ENCODE measurements around the gene GIPC2.
A peak's percentile ranks its signal among the peaks of the same experiment; 100 is the strongest.
"Not testable (repeated sequence)": the region's sequence is repeated elsewhere in the genome, so short reads cannot be mapped to it uniquely, and the experiment has no call there.

The GIPC2 gene

DNA sequence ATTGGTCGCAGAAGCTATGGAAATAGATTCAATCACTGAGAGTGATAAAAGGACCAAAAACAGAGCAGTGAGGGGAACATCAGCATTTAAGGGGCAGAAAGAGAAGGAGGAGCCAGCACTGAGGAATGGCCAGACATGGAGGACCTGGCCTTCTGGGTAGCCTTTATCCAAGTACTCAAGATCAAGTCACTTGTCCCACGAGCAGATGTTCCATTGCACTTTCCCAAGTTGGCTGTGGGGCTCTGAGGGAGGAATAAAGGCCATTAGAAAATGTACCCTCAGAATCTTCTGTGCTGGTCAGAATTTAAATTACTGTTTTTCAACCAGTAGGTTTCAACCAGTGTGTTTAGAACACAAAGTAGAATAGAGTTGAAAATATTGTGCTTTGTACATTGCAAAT is 55.3 kb downstream of the GIPC2 start:
- no peak for ATAC-seq

DNA sequence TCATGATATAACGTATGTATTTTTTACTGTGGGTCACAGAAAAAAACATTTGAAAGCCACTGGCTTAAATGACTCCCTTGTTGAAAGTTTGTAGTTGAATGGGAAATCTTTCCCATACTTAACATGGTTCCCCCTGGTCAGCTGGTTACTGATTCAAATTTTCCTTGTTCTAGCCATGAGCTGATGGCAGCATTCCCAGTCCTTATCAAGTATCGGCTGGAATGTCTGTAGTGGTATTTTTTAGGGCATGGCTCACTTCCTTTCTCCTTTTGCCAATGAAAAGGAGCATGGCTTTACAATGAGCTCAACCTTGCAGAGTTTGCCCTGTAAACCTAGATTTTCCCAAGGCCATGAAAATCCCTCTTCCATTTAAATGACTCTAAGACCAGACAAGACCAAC is 55.7 kb downstream of the GIPC2 start:
- no peak for ATAC-seq

DNA sequence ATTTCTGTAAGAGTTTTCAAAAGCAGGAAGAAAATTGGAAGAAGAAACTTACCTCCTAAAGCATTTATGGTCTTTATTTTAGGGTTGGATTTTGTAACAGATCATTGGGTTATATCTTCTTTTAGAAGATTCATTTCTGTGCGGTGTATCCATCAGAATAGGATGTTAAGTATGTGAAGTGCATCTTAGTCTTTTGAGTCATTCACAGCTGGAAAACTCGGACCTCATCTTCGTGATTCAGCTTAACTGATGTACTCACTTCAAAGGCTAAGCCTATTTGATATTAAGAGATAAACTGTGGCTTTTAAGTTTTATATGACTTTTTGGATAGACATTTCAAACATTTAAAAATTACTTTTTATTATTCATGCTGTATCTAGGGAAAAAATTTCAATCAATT is 56.3 kb downstream of the GIPC2 start:
- no peak for ATAC-seq

DNA sequence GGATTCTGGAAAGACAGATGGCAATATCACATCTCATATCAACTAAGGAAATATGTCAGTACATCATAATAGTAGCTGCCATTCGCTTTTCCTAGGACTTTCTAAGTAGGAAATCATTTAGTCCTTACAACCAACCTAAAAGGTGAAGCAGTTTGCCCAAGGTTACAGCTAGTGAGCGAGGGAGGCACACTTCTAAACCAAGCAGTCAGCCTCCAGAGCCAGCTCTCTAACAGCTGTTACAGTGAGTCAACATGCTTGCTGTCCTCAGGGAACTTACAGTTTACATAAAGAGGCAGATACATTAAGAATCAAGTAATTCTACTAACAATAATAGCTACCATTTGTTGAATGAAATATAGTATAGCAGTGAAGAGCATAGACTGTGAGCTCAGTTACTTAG is 57.1 kb downstream of the GIPC2 start:
- no peak for ATAC-seq

DNA sequence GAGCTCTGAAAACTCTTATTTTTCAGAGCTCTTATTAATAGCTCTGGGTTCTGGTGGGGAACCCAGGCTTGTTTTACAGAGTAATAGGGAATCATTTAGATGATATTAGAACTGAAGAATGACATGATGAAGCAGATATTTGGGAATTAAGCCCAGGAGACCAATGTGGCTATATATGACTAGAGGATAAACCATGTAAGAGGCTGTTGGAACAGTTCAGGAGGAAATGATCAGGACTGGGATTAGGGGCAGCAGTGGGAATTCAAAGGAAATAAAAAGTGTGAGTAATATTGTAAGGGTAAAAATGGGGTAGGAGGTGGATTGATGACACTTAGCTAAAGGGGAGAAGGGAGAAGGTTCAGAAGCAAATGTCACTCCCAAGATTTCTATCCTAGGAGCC is 58.6 kb downstream of the GIPC2 start:
- no peak for ATAC-seq

DNA sequence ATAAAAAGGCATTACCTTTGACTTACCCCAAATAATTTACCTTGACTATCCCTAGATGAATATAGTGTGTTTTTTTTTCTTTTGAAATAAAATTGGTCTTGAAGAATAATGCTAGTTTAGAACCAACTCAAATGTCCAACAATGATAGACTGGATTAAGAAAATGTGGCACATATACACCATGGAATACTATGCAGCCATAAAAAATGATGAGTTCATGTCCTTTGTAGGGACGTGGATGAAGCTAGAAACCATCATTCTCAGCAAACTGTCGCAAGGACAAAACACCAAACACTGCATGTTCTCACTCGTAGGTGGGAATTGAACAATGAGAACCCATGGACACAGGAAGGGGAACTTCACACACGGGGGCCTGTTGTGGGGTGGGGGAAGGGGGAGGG is 63.9 kb downstream of the GIPC2 start:
- ATAC-seq, result not testable (repeated sequence)

DNA sequence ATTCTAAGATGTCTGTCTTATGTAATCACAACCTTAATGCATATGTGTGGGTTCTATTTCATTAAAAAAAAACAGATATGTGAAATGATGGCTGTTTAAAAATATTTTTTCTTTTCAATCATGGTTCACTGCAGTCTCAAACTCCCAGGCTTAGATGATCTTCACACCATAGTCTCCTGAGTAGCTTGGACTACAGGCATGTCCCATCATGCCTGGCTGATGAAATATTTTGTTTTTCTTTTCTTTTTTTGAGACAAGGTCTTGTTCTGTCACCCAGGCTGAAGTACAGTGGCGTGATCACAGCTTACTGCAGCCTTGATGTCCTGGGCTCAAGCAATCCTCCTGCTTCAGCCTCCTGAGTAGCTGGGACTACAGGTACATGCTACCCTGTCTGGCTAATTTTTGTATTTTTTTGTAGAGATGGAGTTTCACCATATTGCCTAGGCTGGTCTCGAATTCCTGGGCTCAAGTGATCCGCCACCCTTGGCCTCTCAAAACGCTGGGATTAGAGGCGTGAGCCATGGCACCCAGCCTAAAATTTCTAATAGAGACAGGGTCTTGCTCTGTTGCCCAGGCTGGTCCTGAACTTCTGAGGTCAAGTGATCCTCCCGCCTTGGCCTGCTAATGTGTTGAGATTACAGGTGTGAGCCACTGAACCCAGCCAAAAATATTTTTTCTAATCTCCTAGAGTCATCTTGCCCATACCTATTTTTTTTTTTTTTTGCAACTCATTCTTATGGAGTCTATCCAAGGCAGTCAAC is 67.6 kb downstream of the GIPC2 start:
- ATAC-seq, result no peak

DNA sequence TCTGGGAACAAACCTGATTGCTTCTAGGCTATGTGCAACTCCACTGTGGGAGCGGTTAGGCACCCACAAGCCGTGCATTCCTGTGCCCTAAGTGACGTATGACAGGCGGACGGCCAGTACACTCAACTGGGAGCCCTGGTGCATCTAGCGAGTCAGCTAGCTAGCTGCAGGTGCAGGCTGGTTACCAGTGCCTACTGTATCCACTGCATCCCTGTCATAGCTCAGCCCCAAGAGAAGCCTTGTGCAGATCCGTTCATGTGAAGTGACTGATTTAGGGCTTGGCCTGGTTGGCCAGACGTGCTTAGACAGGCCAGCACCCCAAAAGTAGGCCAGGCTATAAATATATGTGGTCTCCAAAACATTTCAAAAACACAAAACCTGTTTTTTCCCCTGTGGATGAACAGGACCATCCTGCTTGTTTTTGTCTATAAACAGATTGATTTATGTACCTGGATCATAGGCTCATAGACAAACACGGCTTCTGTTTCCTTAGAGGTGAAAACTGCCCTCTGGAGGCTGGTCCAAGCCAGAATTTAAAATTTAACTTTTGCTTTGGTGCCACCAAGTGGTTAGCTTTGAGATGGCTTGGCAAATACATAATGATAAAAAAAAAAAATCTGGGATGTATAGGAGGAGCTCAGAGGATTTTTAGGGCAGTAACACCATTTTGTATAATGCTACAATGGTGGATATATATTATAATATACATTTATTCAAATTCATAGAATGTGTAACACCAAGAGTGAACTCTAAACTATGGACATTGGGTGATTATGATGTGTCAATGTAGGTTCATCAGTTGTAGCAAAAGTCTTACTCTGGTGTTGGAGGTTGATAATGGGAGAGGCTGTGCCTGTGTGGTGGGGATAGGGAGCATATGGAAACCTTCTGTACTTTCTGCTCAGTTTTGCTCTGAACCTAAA is 68.5 kb downstream of the GIPC2 start:
- peak; percentile 53 to 58 for ATAC-seq

DNA sequence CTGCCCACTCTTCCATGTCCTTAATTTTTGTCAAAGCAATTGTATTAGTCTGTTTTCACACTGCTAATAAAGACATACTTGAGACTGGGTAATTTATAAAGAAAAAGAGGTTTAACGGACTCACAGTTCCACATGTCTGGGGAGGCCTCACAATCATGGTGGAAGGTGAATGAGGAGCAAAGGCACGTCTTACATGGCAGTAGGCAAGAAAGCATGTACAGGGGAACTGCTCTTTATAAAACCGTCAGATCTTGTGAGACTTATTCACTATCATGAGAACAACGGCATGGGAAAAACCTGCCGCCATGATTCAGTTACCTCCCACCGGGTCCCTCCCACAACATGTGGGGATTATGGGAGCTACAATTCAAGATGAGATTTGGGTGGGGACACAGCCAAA is 74.7 kb downstream of the GIPC2 start:
- not testable (repeated sequence) for ATAC-seq

DNA sequence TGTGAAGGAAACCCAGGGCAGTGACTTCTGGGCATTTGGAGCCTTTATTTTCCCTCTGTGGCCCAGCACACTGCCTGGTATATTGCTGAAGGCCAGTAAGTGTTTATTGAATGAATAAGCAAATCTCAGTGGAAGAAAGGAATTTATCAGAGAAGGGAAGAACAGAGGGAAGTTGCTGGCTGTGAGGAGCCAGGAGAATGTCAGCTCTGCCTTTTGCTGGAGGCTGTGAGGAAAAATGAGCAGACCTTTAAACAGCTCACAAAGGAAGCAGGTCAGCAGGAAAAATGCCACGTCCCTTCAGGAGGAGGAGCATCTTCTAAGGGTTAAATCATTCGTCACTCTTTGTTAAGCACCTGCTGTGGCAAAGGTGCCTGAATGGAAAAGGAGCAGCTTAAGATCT is 75.9 kb downstream of the GIPC2 start:
- ATAC-seq, result no peak

DNA sequence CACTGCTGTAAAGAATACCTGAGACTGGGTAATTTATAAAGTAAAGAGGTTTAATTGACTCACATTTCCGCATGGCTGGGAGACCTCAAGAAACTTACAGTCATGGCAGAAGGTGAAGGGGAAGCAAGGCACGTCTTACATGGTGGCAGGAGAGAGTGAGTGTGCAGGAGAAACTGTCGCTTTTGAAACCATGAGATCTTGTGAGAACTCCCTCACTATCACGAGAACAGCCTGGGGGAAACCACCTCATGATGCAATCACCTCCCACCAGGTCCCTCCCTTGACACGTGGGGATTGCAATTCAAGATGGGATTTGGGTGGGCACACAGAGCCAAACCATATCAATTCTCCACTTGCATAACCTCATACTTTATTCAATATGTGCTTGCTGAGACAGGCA is 76.6 kb downstream of the GIPC2 start:
- ATAC-seq, result peak in 1 of 2 donors; percentile 36

DNA sequence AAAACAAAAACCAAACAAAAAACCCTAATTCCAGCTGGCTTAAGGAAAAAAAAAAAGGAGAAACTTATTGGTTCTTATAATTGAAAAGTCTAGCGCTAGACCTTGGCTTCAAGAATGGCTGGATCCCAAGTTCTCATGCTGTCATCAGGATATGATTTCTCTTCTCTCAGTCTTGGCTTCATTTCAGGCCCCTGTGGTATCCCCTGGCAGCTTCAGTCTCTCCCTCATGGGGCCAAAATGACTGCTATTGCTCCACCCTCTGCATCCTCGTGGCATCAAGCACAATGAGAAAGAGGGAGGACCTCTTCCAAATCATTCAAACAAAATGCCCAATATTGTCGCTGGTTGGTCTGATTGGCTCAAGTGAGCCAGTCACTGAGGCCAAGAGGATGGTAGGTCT is 80.7 kb downstream of the GIPC2 start:
- ATAC-seq, result no peak

DNA sequence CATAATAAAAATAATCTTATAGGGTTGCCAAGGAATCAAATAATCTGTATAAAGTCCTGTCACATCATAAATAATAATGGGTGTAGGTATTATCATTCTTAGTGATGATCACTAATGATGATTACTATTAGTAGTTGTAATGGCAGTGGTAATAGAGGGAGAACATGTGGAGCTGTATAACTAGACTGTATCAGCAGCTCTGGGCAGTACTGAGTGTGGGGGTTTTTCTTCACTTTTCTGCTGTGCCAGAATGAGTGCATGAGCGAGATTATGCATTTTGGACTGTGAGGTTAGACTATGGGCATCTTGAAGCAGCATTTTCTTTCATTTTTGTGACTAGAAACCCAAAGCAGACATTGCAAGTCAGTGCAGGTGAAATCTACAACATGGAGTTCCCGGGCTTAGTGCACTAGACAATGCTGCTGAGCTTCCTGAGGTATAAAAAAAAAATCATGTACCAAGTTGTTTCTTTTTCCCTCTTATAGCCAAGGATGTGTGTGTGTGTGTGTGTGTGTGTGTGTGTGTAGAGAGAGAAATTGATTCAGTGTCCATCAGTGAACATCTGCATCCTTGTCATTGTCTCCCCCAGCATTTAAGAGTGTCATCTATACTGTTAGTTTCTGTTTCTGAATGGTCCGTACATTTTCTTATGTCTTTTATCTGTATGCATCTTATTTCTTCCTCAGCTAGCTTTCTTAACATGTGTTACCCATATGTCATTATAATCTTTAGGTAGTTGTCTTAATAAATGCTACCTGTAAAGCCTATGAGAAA is 86.6 kb downstream of the GIPC2 start:
- no peak for ATAC-seq

DNA sequence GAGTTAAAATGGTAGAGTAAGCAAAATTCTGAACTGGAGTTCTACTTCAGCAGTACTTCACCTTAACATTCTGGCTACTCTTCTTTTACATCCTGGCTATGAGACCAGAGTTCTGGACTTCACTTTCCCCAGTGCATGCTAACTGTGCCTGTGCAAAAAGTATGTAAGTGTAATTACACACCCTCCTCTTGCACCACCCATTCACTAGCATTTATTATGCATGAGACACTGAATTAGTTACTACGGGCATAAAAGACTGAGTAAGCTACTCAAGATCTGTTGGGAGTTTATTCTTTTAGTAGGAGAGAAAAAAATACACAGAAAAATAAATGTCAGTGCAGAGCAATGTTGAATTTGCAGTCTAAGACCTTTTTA is 87.2 kb downstream of the GIPC2 start:
- ATAC-seq, result no peak

DNA sequence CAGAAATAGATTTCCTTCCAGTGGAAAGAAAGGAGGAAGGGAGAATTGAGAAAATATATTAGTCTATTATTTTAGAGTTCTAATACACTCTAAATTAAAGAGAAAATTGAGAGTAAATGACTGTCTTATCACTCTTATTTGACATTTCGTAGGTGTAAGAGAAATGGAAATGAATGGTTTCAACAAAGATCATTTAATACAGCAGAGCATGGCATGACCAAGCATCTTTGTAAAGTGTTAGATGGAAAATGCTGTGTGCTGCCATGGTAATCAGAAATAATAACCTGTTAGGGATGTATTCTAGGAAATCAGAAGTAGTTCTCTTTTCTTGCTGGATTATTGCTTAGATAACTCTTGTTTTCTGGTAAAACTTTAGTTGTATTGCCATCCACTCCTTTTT is 90.9 kb downstream of the GIPC2 start:
- no peak for ATAC-seq

DNA sequence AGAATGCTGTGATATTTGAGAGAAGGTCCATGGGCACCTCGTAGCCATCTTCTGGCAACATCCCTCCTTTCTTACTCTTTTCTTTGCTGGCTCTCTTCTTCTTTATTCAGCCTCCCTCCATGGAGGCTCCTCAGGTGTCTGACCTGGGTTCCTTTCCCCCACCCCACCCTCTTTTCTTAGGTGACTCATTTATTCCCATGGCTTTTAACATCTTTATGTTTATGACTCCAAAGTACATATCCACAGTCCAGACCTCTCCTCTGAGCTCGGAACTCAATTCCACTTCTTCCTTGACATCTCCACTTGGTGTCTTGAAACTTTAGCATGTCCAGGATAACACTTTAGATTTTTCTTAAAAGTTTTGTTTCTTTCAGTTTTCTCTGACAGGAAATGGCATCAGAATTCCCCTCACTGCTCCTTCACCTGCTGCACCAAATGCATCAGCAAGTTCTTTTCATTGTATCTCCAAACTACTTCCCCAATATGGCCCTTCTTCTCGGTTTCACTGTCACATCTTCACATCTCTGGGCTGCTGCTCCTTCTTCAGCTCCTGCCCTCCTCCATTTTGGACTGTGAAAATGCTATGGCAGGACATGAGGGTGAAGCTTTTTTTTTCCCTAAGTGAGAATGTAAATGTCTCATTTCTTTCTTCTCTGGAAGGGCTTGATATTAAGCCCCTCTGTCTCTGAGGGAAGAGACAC is 95.9 kb downstream of the GIPC2 start:
- no peak for ATAC-seq

DNA sequence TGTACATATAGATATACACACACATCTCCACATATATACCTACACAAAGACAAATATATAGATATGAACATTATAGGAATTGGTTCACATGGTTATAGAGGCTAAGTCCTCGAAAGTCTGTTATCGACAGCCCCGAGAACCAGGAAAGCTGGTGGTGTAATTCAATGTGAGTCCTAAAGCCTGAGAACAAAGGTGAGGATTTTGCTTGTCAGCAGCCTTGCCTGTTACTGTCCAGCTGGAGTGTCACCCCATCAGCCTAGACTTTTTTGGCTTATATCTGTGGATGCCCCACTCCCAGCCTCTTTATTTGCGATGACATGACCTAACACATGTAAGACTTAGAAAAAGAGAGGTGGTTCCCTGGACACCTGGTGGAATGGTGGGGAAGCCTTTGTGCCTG is 97.0 kb downstream of the GIPC2 start:
- no peak for ATAC-seq

DNA sequence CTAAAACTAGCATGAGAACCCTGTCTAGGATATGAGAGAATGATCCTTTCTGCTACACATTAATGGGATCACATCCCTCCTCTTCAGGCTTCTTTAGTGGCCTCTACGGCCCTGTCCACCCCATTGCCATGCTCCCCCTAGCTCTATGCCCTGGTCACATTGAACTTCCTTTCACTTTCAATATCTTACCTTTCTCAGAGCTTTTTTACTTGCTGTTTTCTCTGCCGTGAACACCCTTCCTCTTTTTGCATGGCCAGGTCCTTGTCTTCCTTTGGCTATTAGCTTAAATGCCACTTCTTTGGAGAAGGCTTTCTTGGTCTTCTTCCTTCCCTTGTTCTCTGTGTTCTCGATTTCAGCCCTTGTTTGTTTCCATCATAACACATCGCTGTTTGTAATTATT is 97.4 kb downstream of the GIPC2 start:
- ATAC-seq, result peak; percentile 47 to 59

DNA sequence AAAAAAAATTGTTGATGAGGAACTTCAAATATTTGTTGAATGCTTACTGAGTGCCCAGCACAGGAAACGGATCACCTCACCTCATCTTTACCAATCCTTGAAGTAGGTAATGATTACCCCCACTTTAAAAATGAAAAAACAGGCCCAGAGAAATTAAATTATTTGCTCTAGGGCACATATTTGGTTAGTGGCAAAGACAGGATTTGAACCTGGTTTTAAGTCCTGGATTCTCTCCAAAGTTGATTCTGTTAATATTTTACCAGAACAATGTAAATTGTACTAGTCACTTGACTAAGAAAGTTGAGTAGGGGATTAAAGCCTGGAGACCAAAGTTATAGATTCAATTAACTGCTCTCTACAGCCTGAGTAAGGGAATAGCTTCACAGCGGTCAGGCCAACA is 97.9 kb downstream of the GIPC2 start:
- no peak for ATAC-seq

DNA sequence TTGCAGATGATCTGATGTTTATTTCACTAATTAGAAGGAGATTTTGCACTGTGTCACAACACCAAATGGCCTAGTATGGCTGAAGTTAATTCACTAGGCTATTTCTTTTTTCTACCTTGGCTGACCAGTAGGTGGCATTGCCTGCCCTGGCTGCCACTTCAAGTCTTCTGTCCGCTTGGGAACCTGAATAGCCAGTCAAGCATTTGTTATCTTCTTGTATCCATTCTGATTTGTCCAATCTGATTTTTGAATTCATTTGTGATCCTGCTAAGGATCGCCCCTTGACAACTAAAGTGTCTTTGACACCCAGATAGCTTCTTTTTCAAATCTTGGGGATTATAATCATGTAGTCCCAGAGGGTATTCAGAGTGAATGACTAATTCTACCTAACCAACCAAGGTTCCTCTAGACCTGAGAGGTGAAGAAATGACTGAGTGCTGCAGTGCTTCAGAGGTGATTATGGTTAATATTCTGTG is 99.4 kb downstream of the GIPC2 start:
- ATAC-seq, result peak; percentile 53 to 81

DNA sequence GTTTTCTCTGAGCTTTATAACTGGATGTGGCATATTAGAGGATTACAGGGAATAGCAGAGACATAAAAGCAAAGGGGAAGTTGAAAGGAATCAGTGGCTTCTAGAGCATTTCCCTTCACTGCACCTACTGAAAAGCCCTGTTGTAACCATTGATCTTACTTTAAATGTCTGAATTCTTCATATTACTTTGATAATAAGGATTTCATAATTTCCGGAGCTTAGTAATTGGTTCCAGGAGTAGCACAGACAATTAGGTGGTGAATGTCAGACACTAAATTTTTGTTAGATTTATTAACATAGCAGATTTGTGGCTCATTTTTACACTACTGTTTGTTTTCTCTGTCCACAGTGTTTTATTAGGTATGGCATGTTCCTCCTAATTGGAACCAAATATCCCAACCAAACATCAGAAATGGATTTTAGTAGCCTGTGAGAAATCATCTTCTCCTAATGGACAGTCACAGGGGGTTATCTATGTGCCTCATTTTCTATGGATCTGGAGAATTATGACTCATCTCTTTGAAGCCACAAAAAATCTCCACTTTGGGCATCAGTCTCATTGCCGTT is 100.5 kb downstream of the GIPC2 start:
- ATAC-seq, result no peak

DNA sequence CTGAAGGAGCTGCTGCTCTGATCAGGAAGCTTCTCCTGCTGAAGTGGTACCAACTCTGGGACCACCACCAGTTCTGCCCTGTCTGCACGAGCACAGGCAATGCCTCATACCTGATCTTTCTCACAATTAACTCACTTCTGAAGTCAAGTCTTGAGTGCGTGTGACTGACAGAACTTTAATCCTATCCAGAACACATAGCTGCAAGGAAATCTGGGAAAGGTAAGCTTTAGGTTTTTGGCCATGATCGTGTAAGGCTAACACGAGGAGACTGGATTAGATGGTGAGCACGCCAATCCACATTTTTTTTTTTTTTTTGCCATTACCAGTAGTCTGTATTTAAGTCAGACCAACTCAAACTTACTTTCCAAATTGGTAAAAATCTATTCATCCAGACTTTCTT is 101.3 kb downstream of the GIPC2 start:
- ATAC-seq, result no peak

Measured in activated CD4-positive, CD25-positive, alpha-beta regulatory T cell treated with anti-CD3 and anti-CD28 coated beads, Interleukin-2, amount 50 U/mL, for 24 hours (primary cell).